Measurements from ENCODE around the gene KRT71.

DNA sequence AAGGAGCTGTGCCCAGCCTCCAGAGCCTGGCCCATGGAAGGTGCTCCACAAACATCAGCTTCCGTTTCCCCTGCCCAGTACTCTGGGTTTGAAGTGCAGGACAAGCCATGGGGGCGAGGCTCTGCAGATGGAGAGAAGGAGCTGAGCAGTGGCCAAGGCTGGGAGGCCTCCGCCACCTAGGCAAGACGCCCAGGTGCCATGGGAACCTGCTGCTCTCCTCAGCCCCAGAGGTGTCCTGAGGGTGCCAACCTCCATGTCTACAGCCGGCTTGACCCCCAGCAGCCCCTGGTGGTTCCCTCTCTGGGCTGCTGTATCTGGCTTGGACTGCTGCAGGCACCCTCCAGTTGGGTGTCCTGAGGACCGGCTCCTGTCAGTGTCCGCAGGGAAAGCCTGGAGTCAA is 12.4 kb downstream of the KRT71 start:
- TF ChIP-seq, protein P1, sequence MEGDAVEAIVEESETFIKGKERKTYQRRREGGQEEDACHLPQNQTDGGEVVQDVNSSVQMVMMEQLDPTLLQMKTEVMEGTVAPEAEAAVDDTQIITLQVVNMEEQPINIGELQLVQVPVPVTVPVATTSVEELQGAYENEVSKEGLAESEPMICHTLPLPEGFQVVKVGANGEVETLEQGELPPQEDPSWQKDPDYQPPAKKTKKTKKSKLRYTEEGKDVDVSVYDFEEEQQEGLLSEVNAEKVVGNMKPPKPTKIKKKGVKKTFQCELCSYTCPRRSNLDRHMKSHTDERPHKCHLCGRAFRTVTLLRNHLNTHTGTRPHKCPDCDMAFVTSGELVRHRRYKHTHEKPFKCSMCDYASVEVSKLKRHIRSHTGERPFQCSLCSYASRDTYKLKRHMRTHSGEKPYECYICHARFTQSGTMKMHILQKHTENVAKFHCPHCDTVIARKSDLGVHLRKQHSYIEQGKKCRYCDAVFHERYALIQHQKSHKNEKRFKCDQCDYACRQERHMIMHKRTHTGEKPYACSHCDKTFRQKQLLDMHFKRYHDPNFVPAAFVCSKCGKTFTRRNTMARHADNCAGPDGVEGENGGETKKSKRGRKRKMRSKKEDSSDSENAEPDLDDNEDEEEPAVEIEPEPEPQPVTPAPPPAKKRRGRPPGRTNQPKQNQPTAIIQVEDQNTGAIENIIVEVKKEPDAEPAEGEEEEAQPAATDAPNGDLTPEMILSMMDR (IDR thresholded peaks at IDR 0.05; ENCODE audit: low read length), result no peak
- TF ChIP-seq EZH2 (optimal IDR thresholded peaks at IDR 0.05; ENCODE audit: low read depth, low read length) (no peak), EZH2phosphoT487 (IDR thresholded peaks at IDR 0.05; ENCODE audit: low read length) (no peak)
